Stimulated activated CD8-positive, alpha-beta memory T cell treated with anti-CD3 and anti-CD28 coated beads, Interleukin-15, amount 100 ng/mL, for 4 hours (primary cell): Measurements from ENCODE around the gene TCF7L2.

Source experiments
- DNase-seq, 2 donors: peaks; one replicate each; pipeline ENCODE4 v3.0.0-alpha.2; 2020; ENCODE audit warnings: low read depth in 2 of 2

The TCF7L2 gene

GRCh38 chr10:113023017-113023416, 73.0 kb downstream of the TCF7L2 start:
- DNase-seq, result no peak

DNA sequence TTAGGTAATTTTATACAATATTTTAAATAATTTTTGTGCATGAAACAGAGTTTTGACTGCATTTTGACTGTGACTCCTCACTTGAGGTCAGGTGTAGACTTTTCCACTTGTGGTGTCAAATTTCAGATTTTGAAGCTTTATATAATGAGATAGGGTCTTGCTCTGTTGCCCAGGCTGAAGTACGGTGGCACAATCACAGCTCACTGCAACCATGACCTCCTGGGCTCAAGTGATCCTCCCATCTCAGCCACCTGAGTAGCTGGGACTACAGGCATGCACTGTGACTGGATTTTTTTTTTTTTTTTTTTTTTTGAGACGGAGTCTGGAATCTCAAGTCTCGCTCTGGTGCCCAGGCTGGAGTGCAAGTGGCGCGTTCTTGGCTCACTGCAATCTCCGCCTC, 74.9 kb downstream of the TCF7L2 start:
- no peak for DNase-seq

DNA sequence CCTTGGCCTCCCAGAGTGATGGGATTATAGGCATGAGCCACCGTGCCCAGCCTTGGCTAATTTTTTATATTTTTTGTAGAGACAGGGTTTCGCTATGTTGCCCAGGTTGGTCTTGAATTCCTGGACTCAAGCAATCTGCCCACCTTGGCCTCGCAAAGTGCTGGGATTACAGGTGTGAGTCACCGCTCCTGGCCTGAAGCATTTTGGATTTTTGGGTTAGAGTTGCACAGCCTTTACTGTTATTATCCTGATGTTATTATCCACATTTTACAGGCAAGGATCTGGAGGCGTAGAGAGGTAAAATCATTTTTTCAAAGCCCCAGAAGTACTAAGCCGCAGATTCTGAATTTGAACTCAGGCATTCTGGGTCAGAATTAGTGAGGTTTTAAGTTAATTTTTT, 75.4 kb downstream of the TCF7L2 start:
- no peak for DNase-seq

- DNase-seq, result no peak
These were observed 76.6 kb downstream of the TCF7L2 start for GRCh38 chr10:113026679-113027078.

- DNase-seq, result no peak
These were observed 77.2 kb downstream of the TCF7L2 start for GRCh38 chr10:113027230-113027573.

GRCh38 chr10:113027574-113028455, 77.8 kb downstream of the TCF7L2 start:
- no peak for DNase-seq

DNA sequence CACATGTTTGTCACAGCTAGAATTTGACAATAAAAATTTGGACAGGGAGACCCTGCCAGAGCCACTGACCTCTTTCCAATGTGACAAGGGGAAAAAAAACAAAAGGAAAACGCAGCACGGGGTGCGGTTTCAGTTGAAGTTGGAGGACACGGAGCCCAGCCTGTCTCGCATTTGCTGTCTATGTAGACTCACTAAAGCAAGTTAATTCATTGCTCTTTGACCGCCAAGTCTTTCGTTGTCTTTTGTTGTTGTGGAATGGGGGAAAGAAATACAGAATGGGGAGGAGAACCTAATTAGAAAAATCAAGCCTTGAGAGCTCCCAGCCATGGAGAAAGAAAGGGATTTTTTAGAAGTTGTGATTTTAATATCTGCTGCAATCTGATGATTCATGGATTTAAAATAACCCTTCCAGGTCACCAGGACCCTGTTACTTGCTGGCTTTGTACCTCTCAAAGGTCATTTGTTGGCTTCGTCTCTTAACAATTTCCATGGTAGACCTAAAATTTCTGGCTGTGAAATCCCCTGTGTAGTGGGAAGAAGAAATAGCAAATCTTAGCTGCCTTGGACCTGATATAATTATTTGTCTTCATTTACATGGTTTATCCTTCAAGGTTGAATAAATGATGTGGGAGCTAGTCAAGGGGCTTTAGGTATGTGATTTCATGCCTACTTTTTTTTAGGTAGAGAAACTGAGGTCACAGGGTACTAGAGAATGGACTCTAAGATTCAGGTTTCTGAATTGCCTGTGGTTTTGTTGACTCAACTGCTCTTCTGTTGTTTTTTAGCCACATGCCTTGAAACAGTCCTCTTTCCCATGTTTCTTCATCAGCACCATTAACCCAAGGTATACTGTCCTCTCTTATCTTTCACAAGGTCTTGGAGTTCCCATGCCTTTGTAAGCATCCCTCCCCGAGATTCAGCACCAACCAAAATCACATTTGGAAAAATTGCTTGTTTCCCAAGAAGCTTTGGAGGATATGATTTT, 78.7 kb downstream of the TCF7L2 start:
- DNase-seq, result no peak

GRCh38 chr10:113030453-113030852, 80.4 kb downstream of the TCF7L2 start:
- no peak for DNase-seq

GRCh38 chr10:113031147-113031546, 81.1 kb downstream of the TCF7L2 start:
- no peak for DNase-seq

DNA sequence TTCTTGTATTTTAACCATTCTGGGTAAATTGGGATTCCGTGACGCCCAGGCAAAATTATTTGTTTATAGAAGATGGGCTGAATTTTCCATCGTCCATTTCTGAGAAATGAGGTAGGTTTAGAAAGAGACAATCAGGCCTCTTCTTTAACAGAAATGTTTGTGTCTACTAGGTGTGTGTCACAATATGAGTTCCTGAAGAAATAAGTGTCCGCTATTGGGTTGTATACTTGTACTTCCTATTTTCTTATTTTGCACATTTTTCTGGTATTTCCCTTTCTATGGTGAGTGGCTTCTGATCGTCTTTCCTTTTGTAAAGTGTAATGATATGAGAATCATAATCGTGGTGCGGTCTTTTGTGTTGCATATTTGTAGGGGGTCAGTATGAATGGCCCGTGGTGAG, 83.9 kb downstream of the TCF7L2 start:
- no peak for DNase-seq

- DNase-seq, result no peak
These were observed 85.8 kb downstream of the TCF7L2 start for GRCh38 chr10:113035732-113036312.

DNA sequence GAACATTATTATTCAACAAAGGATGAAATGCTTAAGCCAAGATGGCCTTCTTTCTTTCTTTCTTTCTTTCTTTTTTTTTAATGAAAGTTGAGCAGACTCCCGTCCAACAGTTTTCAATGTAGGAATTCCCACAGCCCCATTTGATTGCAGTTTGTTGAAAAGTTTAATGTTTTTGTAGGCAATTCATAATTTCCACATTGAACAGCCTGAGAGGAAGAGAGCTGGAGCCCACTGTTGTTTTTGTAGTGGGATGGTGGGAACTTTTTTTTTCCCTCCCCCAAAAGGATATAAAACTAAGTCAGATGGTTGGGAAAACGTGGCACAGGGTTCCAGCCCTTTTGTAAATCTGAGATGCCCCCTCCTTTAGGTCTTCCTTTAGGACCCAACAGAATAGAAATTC, 86.6 kb downstream of the TCF7L2 start:
- DNase-seq, result no peak

GRCh38 chr10:113037218-113037617, 87.2 kb downstream of the TCF7L2 start:
- DNase-seq, result no peak

DNA sequence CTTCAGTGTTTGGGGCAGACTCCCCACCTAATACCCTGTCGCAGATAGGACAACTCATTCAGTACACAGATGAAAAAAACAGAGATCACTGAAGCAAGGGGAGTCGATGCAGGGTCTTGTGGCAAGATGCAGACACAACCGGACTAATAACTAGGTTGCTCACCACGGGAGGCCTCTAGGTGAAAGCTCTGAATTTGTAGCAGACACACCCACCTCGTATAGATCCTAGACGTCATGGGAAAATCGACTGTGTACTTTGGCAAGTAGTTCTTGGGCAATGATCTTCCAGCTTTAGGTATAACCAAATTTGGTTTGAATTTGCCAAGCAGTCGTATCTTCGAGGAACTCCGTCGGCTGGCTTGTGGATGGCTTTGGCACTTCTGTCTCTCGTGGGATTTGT, 88.1 kb downstream of the TCF7L2 start:
- DNase-seq, result no peak

- no peak for DNase-seq
These were observed 88.9 kb downstream of the TCF7L2 start for GRCh38 chr10:113038985-113039384.

GRCh38 chr10:113041324-113041723, 91.3 kb downstream of the TCF7L2 start:
- no peak for DNase-seq

GRCh38 chr10:113041841-113042750, 92.0 kb downstream of the TCF7L2 start:
- DNase-seq, result no peak

- DNase-seq, result no peak
These were observed 92.8 kb downstream of the TCF7L2 start for GRCh38 chr10:113042868-113043267.

DNA sequence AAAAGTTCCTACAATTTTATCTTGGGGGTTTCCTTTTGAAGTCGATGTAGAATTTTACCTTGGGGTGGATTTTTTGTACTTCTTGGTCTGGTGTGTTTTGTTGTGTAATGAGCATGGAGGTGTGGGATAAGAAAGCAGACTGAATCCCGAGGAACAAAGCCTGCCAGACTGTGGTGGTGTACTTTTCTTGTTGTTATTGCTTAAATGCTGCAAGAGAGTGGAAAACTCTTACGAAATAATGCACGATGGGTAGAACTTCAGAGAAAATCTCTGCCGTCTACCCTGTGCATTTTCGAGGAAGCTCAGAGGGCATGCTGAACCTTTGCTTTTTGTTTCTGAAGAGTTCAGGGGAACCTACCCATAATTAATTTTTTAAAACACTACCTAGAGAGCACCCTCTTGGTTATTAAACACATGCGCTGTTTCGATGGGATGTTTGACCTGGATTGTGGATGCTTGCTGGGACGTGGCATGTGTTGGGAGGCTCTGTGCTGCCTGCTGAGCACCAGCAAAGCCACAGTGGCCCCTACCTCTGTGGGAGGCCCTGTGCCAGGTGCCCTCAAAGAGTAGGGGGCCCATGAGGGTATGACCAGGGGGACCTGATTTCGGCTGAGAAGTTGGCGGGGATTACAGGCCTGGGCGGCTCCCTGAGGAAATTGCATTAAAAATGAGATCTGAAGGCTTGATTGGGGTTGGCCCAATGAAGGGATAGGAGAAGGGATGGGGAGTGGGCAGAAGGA, 94.1 kb downstream of the TCF7L2 start:
- no peak for DNase-seq
